HK-2 (cell line): Measurements from ENCODE around the gene LAMTOR2.

ENCODE experiments used
- DNase-seq: peaks from one replicate; pipeline ENCODE4 v3.0.0-alpha.2; 2018; ENCODE audit not compliant: unreplicated experiment

The LAMTOR2 gene

DNA sequence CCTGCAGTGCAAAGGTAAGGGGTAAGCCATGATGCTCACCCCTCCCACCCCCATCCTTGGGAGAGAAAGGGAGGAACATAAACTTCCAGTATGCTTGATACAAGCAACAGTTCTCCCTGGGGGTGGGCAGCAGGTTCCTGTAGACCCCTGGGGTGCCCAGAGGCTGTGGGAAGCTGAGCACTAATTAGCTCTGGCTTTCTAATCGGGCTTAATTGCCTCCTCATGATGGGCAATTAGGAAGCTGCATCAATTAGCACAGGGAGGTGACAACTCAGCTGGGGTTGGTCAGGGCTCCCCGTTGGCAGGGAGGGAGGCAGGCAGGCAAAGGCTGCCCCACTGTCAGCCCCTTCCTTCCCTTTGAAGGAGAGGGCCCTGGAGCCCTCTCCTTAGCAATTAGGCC lies 44.2 kb downstream of the LAMTOR2 start:
- DNase-seq: no peak

DNA sequence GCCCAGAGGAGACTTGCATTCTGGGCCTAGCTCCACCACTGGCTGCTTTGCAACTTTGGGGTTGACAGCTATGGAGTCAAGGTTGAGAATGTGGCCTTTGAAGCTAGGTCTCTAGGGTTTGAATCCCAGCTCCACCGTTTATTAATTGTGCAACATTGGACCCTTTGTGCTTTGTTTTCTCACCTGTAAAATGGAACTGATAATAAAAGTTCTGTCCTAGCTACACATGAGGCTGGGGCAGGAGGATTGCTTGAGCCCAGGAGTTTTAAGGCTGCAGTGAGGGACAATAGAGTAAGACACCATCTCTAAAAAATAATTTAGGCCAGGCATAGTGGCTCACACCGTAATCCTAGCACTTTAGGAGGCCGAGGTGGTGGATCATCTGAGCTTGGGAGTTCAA lies 44.7 kb downstream of the LAMTOR2 start:
- DNase-seq: no peak

DNA sequence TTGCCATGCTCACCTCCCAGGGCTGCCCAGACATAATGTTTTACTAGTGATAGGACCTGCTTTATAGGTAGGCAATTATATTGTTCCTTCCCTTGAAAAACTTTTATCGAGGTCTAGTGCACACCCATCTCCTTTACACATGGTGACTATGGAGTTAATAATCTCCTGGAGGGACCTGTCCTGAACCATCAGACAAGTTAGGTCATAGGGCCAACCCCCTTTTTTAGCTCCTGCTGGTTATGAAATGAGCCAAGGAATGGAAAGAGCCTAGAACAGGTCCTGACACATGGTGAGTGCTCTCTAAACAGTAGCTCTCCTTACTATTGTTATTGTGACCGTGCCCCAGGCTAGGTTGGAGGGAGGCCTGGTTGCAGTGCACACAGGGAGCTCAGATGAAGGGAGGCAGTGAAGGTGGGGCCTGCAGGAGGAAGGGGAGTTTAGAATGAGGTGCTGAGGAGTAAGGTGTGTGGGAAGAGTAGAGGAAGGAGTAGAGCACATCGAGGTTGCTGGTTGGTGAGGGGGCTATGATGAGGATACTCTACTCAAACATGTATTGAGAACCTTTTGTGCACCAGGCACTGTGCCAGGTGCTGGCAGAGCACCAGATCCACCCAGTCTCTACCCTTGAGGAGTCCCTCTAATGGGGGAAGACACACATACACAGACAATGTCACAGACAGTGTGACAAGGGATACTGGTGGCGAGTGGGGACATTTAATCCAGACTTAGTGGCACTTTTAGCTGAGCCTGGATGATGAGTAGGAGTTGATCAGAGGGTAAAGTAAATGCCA lies 45.8 kb downstream of the LAMTOR2 start:
- DNase-seq: no peak

GRCh38 chr1:156101880-156102279 lies 47.3 kb downstream of the LAMTOR2 start:
- no peak for DNase-seq

- DNase-seq: no peak
Measured at GRCh38 chr1:156102633-156103511, 48.3 kb downstream of the LAMTOR2 start.

- DNase-seq: no peak
Measured at GRCh38 chr1:156103521-156103947, 49.0 kb downstream of the LAMTOR2 start.

- DNase-seq: no peak
Measured at GRCh38 chr1:156104065-156104810, 49.7 kb downstream of the LAMTOR2 start.

DNA sequence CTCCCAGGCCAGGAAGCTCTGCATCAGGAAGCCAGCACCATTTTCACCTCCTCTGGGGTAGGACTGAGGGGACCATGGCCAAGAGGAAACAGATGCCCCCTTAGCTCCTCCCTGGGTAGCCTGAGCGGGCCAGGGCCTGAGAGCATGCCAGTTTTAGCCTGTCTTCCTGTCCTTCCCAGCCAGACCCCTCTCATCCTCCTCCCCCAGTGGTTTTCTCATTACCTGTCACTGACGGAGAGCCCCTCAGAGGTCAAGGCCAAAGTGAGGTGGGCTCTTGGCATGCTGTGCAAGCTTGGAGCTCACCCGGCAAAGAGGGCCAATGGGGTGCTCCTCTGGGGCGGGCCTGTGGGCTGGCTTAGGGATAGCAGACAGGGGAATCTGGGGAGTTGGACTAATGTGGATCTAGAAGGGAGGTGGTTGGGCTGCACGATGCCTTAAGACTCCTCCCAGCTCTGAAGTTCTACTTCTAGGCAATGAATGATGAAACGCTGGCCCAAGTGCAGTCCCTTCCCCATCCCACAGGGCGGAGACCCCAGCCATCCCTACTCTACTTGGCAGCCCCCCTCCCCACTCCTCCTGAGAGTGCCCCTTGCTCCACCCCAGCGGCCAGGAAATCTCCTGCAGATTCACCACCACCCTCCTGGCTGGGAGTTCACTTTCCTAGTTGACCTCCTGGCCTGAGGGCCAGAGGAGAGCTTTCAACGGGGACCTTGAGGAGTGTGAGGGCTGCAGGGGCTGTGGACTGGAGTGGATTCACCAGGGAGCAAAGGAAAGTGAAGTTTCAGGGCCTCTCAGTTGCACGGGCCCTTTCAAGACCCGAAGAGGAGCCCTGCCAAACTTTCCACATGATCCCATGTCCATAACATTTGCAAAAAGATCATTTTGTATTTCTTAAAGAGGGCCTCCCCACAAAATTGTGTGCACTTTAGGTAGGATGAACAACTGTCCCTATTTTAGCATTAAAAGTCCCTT lies 50.6 kb downstream of the LAMTOR2 start:
- DNase-seq: no peak

DNA sequence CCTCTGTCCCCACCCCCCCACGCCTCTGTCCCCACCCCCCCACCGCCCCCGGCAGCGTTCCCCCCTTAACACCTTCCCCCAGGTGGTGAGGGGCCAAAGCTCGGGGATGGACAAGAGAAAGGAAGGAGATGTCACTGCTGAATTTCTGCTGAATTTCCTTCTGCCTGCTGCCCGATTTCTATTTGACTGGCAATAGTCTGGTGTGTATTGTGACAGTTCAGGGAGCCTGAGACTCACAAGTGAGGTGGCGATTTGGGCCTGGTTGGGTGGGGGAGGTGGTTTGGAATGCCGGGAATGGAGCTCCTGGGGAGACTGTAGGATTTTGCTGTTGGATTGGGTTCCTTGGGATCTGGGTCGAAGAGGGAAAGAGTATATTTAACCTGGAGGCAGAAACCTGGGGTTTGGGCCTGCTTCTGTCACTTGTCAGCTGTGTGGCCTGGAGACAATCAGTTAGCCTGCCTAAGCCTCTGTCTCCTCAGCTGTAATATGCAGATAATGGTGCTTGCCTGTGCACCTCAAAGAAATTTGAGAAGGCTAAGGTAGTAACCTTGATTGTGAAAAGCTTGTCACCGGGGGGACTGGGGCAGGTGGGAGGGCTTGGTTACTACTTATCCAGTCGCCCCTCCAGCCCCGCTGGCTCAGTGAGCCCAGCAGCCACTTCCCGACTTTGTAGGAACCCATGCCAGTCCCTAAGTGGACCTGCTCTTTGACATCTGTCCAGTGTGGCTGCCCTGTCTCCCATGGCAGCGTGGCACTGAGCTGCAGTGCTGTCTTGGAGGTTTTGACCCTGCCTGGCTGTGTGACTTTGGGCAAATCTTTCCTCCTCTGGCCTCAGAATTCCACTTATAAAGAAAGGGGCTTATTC lies 52.3 kb downstream of the LAMTOR2 start:
- no peak for DNase-seq

DNA sequence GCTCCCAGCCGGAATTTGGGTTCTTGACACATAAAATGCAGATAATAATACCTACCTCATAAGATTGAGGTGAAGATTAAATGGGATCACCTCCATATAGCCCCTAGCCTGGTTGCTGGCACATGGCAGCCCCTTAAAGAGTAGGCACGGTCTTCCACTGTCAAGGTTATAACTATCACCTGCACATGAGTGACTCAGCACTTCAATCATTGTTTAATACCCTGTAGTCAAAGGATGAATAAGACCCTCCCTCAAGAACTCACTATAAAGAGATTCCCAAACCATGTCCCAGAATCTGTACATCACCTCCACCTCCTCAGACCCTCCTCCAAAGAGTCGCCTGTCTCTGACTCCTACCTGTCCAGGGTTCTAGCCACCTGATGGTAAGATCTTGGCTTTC lies 53.5 kb downstream of the LAMTOR2 start:
- DNase-seq: no peak
